Kidney glomerular epithelial cell (primary cell): ENCODE data around the gene TXNRD2.
"Not testable (repeated sequence)": the region's sequence is repeated elsewhere in the genome, so short reads cannot be mapped to it uniquely, and the experiment has no call there.

Experiments used
- DNase-seq: peaks from one replicate; lab custom pipeline; 2025; lab: John Stamatoyannopoulos, UW

TXNRD2 gene

GRCh38 chr22:19923914-19924513, 17.6 kb downstream of the TXNRD2 start:
- DNase-seq: no peak

GRCh38 chr22:19921544-19922081, 20.0 kb downstream of the TXNRD2 start:
- DNase-seq: no peak

GRCh38 chr22:19919701-19920363, 21.8 kb downstream of the TXNRD2 start:
- no peak for DNase-seq

GRCh38 chr22:19918332-19919106, 23.1 kb downstream of the TXNRD2 start:
- DNase-seq: no peak

GRCh38 chr22:19917389-19918138, 24.1 kb downstream of the TXNRD2 start:
- DNase-seq: no peak

GRCh38 chr22:19916941-19917340, 24.7 kb downstream of the TXNRD2 start:
- DNase-seq: no peak

GRCh38 chr22:19916006-19916405, 25.6 kb downstream of the TXNRD2 start:
- DNase-seq: no peak

GRCh38 chr22:19915287-19915954, 26.2 kb downstream of the TXNRD2 start:
- no peak for DNase-seq

GRCh38 chr22:19914201-19914943, 27.2 kb downstream of the TXNRD2 start:
- DNase-seq: no peak

GRCh38 chr22:19913337-19913936, 28.2 kb downstream of the TXNRD2 start:
- no peak for DNase-seq

GRCh38 chr22:19912271-19912999, 29.2 kb downstream of the TXNRD2 start:
- DNase-seq: no peak

- no peak for DNase-seq
Observed at GRCh38 chr22:19911540-19912270, 29.9 kb downstream of the TXNRD2 start.

GRCh38 chr22:19910180-19910744, 31.4 kb downstream of the TXNRD2 start:
- no peak for DNase-seq

GRCh38 chr22:19909350-19910179, 32.1 kb downstream of the TXNRD2 start:
- DNase-seq: peak; percentile 75

GRCh38 chr22:19907902-19908301, 33.7 kb downstream of the TXNRD2 start:
- DNase-seq: not testable (repeated sequence)

- DNase-seq: not testable (repeated sequence)
Observed at GRCh38 chr22:19906864-19907263, 34.8 kb downstream of the TXNRD2 start.

- no peak for DNase-seq
Observed at GRCh38 chr22:19905347-19906276, 36.0 kb downstream of the TXNRD2 start.
